ES-I3 (cell line): Measurements from ENCODE around the gene GPR45.

Source experiments
- H3K36me3 ChIP-seq: 2 replicates; pipeline ENCODE4 v1.6.1; 2013; ENCODE audit warnings: mild to moderate bottlenecking, low read length, control low read depth, moderate library complexity; ENCODE audit not compliant: insufficient read depth
- H3K4me1 ChIP-seq: 2 replicates; pipeline ENCODE4 v1.6.1; 2013; ENCODE audit warnings: mild to moderate bottlenecking, control low read depth, low read length; ENCODE audit not compliant: insufficient read depth
- H3K9ac ChIP-seq: 2 replicates; pipeline ENCODE4 v1.6.1; 2013; ENCODE audit warnings: low read depth, mild to moderate bottlenecking, low read length, moderate library complexity
- H3K9me3 ChIP-seq: 2 replicates; pipeline ENCODE4 v1.6.1; 2013; ENCODE audit warnings: mild to moderate bottlenecking, low read length, moderate library complexity; ENCODE audit not compliant: control insufficient read depth, insufficient read depth

Gene GPR45, protein sequence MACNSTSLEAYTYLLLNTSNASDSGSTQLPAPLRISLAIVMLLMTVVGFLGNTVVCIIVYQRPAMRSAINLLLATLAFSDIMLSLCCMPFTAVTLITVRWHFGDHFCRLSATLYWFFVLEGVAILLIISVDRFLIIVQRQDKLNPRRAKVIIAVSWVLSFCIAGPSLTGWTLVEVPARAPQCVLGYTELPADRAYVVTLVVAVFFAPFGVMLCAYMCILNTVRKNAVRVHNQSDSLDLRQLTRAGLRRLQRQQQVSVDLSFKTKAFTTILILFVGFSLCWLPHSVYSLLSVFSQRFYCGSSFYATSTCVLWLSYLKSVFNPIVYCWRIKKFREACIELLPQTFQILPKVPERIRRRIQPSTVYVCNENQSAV

GRCh38 chr2:105241443-105241842 is at the start of gene GPR45:
TSS of gene GPR45 (plus strand) at chr2:105241743. CDS start at chr2:105241859, 116 bp downstream.
- no peak within 1 kb of the TSS for H3K9ac ChIP-seq
- H3K9me3 ChIP-seq: no peaks in the 10 kb centered on the region
- 0 out of 2 replicates have a peak, but pooled peaks cover 4% of the 10 kb centered on the region for H3K4me1 ChIP-seq
- H3K36me3 ChIP-seq: no peaks in the 10 kb centered on the region

DNA sequence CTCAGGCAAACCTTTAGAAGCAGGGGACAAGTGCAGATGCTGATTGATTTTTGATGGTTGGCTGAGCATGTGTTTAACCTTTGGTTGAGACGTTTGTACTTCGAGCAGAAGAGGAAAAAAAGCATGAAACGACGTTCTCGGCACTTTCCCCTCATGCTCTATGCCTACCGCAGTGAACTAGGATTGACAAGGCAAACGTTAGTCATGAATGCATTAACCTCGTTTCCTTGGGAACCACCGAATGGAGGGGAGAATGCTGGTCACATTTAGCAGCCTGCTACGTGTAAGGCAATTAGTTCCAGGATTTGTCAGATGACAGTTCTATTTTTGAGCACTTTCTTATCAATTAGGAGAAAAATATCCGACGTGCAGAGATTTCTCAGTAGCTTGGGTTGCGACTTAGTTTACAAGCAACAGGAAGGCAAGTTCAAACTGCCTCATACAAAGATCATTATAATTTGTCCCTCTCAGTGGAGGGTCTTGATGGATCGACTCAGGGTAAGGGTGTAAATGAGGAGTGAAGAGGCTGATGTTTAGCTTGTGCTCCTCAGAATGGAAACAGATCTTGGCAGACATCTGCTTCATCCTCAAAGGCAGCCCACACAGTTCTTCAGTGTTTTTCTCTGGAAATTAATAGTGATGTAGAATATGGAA is 47.4 kb upstream of the GPR45 start:
- Histone ChIP-seq H3K9ac (no peak overlapping the region), H3K4me1 (no peaks in the 10 kb centered on the region), H3K36me3 (no peaks in the 10 kb centered on the region), H3K9me3 (peaks cover 3% of the 10 kb centered on the region; the same call in 1 of the 2 replicates)

DNA sequence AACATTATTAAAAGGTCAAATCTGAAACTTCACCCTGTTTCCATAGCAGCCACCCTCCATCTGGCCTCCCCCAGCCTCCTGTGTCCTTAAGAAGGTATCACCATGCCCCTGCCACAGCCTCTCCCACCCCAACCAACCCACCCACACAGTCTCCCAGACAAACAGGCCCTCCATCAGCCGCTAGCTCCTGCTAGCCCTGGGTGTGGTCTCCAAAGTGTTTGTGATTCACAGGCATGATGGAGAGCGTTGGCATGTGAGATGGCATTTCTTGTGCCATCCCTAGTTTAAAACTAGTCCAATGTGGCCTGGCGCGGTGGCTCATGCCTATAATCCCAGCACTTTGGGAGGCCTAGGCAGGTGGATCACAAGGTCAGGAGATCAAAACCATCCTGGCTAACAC is 44.9 kb upstream of the GPR45 start:
- H3K36me3 ChIP-seq: no peaks in the 10 kb centered on the region
- H3K9ac ChIP-seq: no peak overlapping the region
- H3K9me3 ChIP-seq: no peaks in the 10 kb centered on the region; the same call in 1 of the 2 replicates
- H3K4me1 ChIP-seq: no peaks in the 10 kb centered on the region

- Histone ChIP-seq H3K9me3 (no peaks in the 10 kb centered on the region), H3K4me1 (no peaks in the 10 kb centered on the region), H3K9ac (no peak overlapping the region), H3K36me3 (no peaks in the 10 kb centered on the region)
Observed at GRCh38 chr2:105215586-105216192, 25.9 kb upstream of the GPR45 start.

- H3K9ac ChIP-seq: no peak overlapping the region
- no peaks in the 10 kb centered on the region for H3K36me3 ChIP-seq
- no peaks in the 10 kb centered on the region for H3K4me1 ChIP-seq
- H3K9me3 ChIP-seq: no peaks in the 10 kb centered on the region
Observed at GRCh38 chr2:105220604-105221003, 20.9 kb upstream of the GPR45 start.

GRCh38 chr2:105224444-105224843 is 17.1 kb upstream of the GPR45 start:
- H3K4me1 ChIP-seq: no peaks in the 10 kb centered on the region
- H3K36me3 ChIP-seq: no peaks in the 10 kb centered on the region
- no peaks in the 10 kb centered on the region for H3K9me3 ChIP-seq
- H3K9ac ChIP-seq: no peak overlapping the region

DNA sequence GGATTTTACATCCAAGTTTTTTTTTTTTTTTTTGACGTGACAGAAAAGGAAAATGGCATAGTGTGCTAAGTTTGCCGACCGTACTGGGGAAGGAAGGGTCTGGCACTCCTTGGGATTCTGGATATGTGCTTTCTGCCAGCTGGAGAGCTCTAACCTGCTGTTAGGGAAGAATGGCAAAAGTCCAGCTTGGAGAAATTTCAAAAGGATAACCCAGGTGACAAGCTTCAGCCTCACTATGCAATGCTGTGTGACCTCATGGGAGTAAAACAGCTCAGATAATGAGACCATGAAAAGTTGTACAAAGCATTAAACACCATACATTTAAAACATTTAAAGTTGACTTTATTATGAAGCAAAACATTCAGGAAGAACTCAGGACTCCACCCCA is 10.3 kb upstream of the GPR45 start:
- no peaks in the 10 kb centered on the region for H3K36me3 ChIP-seq
- H3K9ac ChIP-seq: no peak overlapping the region

GRCh38 chr2:105235388-105236059 is 6.0 kb upstream of the GPR45 start:
- Histone ChIP-seq H3K4me1 (peaks cover 9% of the 10 kb centered on the region; the same call in 1 of the 2 replicates), H3K36me3 (no peaks in the 10 kb centered on the region), H3K9ac (no peak overlapping the region), H3K9me3 (no peaks in the 10 kb centered on the region)

More for the DNA sequence above, 10.3 kb upstream of the GPR45 start:
- Histone ChIP-seq H3K9me3 (no peaks in the 10 kb centered on the region), H3K4me1 (peaks cover 6% of the 10 kb centered on the region; the same call in 1 of the 2 replicates)

DNA sequence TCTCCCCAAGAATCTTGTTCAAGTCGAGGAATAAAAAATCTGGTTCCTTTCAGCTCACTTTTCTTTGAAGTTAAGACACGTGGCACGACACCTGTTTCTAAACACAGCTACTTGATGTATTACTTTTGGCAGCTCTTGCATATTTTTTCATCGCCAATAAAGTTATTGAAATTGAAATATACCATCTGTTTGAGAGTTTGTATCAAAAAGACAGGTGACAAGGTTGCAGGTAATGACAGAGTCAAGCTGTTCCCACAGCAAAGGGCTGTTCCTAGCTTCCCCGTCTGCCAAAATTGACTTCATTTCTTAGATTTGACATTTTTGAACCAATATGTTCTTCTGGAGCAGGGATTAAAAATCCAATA is 5.5 kb upstream of the GPR45 start:
- Histone ChIP-seq H3K9ac (no peak overlapping the region), H3K9me3 (no peaks in the 10 kb centered on the region), H3K36me3 (no peaks in the 10 kb centered on the region)

GRCh38 chr2:105237045-105237765 is 4.3 kb upstream of the GPR45 start:
- Histone ChIP-seq H3K9me3 (no peaks in the 10 kb centered on the region), H3K4me1 (peaks cover 9% of the 10 kb centered on the region; the same call in 1 of the 2 replicates), H3K36me3 (no peaks in the 10 kb centered on the region), H3K9ac (no peak overlapping the region)

More for the DNA sequence above, 5.5 kb upstream of the GPR45 start:
- H3K4me1 ChIP-seq: peaks cover 9% of the 10 kb centered on the region; the same call in 1 of the 2 replicates

DNA sequence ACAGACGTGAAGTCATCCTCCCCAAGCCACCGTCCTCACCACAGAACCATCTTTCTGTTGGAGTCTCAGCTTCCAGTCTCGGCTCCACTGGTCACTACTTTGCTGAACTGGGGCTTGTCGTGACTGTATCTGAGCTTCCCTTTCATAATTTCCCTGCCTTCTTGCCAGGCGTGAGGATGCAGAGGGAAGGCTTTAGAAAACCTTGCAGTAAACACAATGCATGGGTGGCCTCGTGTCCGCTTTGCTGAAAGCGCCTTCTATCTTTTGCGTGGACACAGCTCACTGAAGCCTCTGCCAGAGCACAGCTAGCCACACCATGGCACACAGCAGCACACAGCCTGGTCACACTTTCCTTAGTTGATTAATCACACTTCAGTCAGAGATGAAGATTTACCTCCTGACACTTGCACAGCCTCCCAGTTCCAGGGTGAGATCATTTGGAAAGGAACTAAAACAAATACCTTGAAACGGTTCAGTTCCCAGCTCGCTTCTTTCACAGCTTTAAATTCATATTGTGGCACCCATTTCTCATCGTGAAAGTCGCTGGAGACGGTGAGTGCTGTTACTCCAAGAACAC is 2.8 kb upstream of the GPR45 start:
- Histone ChIP-seq H3K9me3 (no peaks in the 10 kb centered on the region), H3K36me3 (no peaks in the 10 kb centered on the region), H3K4me1 (peaks cover 9% of the 10 kb centered on the region; the same call in 1 of the 2 replicates), H3K9ac (peak overlapping the region; percentile 33; the same call in 1 of the 2 replicates)

- no peaks in the 10 kb centered on the region for H3K36me3 ChIP-seq
- no peaks in the 10 kb centered on the region for H3K9me3 ChIP-seq
- peaks cover 9% of the 10 kb centered on the region; the same call in 1 of the 2 replicates for H3K4me1 ChIP-seq
- H3K9ac ChIP-seq: no peak overlapping the region
Observed at GRCh38 chr2:105239924-105240323, 1.6 kb upstream of the GPR45 start.

GRCh38 chr2:105242286-105242993 is 897 bp downstream of the GPR45 start:
- H3K4me1 ChIP-seq: 0 out of 2 replicates have a peak, but pooled peaks cover 3% of the 10 kb centered on the region

More at GRCh38 chr2:105242286-105242993, 897 bp downstream of the GPR45 start:
- H3K36me3 ChIP-seq: no peaks in the 10 kb centered on the region
- H3K9me3 ChIP-seq: no peaks in the 10 kb centered on the region
- no peak overlapping the region for H3K9ac ChIP-seq
